ENCODE data around the gene BLVRB. TPM values are rescaled to one million over a fixed set of nuclear protein-coding genes. Genes with fewer than 3 reads are reported as not detected.
A peak's percentile ranks its signal among the peaks of the same experiment; 100 is the strongest.

The BLVRB gene
- total RNA-seq, 1 experiment from 2014 or later, result 113 TPM

DNA sequence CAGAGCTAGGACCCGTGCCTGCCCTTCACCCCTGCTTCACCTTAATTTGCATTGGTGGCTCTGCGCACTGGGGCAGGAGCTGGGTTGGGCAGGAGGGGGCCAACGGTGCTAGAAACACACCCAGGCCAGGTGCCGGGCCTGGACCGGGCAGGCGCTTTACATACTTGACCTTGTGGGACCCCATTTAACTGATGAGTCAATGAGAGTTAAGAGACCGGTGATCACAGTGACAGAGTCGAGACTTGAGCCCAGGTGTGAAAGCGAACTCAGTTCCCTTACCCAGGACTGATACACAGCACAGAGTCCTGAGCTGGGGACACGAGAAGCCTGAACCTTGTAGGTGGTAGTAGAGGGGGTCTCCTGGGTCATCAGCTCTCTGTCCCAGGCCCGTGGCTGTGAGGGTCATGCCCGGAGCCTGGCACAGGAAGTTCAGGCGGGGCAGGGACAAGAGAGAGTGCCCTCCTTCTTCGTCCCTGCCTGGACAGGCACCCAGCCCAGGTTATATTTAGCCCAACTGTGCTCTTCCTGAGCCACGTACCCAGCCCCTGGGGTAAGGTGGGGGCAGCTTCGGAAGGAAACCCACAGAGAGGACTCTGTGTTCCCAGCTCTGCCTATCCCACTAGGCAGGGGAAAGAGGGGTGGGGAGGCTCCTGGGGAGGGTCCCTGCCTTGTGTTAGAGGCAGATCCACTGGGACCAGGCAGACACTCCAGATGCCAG is 54.3 kb downstream of the BLVRB start:
- no peaks in the 10 kb centered on the region for H3K9me2 ChIP-seq (ENCODE audit: insufficient read depth)
- no peaks in the 10 kb centered on the region for H3K36me3 ChIP-seq (ENCODE audit: control insufficient read depth in 1 of 2, insufficient read depth in 2 of 2, low read length in 2 of 2)
- H3K4me1 ChIP-seq (ENCODE audit: control insufficient read depth in 1 of 2, insufficient read depth in 2 of 2, low read length in 2 of 2), result peaks cover 26 to 54% of the 10 kb centered on the region in 2 experiments
- H3K27me3 ChIP-seq (ENCODE audit: insufficient read depth, low read length), result no peaks in the 10 kb centered on the region
- ChIA-PET POLR2A (interaction anchor here (4.8 kb wide), 1 partner anchor 9 kb away, joined by 14 read pairs; no protein-coding TSS in a partner anchor), CTCF (interaction anchor here (0.8 to 1.2 kb wide), 2 partner anchors 15 to 54 kb away, joined by 3 read pairs; partner anchors contain the start of genes BLVRB and SERTAD1), RAD21 (ENCODE audit: low non-redundant PET in 1 of 2, low total read pairs in 2 of 2, uncharacterized antibody in 2 of 2, unreplicated experiment in 2 of 2) (interaction anchor here in 1 of 2 experiments (1.1 kb wide), 1 partner anchor 9 kb away, joined by 3 read pairs; no protein-coding TSS in a partner anchor)
- peak overlapping the region; percentile 9 to 45; a peak in 2 of 4 replicates for H3K4me3 ChIP-seq (replicated peaks in 1 of 2; ENCODE audit: low read depth in 1 of 2, low read length in 2 of 2)
- DNase-seq (ENCODE audit: low read depth, low spot score) (no peak), ATAC-seq (peak; percentile 70)
- no peak for TF ChIP-seq CBX3 (IDR thresholded peaks at IDR 0.05; ENCODE audit: low read depth)
- TF ChIP-seq, protein P1, sequence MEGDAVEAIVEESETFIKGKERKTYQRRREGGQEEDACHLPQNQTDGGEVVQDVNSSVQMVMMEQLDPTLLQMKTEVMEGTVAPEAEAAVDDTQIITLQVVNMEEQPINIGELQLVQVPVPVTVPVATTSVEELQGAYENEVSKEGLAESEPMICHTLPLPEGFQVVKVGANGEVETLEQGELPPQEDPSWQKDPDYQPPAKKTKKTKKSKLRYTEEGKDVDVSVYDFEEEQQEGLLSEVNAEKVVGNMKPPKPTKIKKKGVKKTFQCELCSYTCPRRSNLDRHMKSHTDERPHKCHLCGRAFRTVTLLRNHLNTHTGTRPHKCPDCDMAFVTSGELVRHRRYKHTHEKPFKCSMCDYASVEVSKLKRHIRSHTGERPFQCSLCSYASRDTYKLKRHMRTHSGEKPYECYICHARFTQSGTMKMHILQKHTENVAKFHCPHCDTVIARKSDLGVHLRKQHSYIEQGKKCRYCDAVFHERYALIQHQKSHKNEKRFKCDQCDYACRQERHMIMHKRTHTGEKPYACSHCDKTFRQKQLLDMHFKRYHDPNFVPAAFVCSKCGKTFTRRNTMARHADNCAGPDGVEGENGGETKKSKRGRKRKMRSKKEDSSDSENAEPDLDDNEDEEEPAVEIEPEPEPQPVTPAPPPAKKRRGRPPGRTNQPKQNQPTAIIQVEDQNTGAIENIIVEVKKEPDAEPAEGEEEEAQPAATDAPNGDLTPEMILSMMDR (IDR thresholded peaks at IDR 0.05 in 2 of 3, conservative IDR thresholded peaks at IDR 0.05 in 1 of 3; ENCODE audit: borderline replicate concordance in 1 of 3, insufficient read depth in 1 of 3, low read depth in 2 of 3, low read length in 2 of 3), result no peak
- TF ChIP-seq, protein P2, sequence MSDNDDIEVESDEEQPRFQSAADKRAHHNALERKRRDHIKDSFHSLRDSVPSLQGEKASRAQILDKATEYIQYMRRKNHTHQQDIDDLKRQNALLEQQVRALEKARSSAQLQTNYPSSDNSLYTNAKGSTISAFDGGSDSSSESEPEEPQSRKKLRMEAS (IDR thresholded peaks at IDR 0.05), result peak; percentile 27; the same call in 1 of the 2 replicates
- no peak for TF ChIP-seq CEBPB (IDR thresholded peaks at IDR 0.05; ENCODE audit: low read depth)
- no peak for TF ChIP-seq SRF (IDR thresholded peaks at IDR 0.05; ENCODE audit: low read depth)
- TF ChIP-seq SP1 (IDR thresholded peaks at IDR 0.05; ENCODE audit: low read depth), result peak; percentile 60
- TF ChIP-seq TCF7L2 (IDR thresholded peaks at IDR 0.05; ENCODE audit: borderline replicate concordance, extremely low read depth, insufficient read depth, insufficient read length), result no peak
- TF ChIP-seq EZH2phosphoT487 (IDR thresholded peaks at IDR 0.05; ENCODE audit: borderline replicate concordance), result no peak
- TF ChIP-seq ZNF274 (IDR thresholded peaks at IDR 0.05; ENCODE audit: low read depth, low read length), result no peak
- TF ChIP-seq POLR2AphosphoS5 (IDR thresholded peaks at IDR 0.05; ENCODE audit: low read depth, low read length), result peak; percentile 46; the same call in 1 of the 2 replicates
- TF ChIP-seq ELF1 (IDR thresholded peaks at IDR 0.05; ENCODE audit: borderline replicate concordance, low read depth), result no peak
- no peak for TF ChIP-seq RAD21 (IDR thresholded peaks at IDR 0.05; ENCODE audit: low read depth)
- no peaks in the 10 kb centered on the region for H3K79me2 ChIP-seq (ENCODE audit: insufficient read depth, low read length)
- BruUV-seq (replicated peaks), result no TSS peak
- H3K27ac ChIP-seq (ENCODE audit: low read depth, low read length), result peak overlapping the region; percentile 43; the same call in 1 of the 2 replicates
- peak overlapping the region; percentile 87 for H3K4me2 ChIP-seq (ENCODE audit: low read length)
- peak overlapping the region; percentile 95 for H2AFZ ChIP-seq (ENCODE audit: low read depth, low read length, poor library complexity, severe bottlenecking)
- H4K20me1 ChIP-seq (ENCODE audit: insufficient read depth), result no peaks in the 10 kb centered on the region
- intact Hi-C loops (cut with micrococcal nuclease), result no loop called here
- peak overlapping the region; percentile 62 for H3K9ac ChIP-seq (ENCODE audit: low read length)
- H3K9me3 ChIP-seq (ENCODE audit: control insufficient read depth in 1 of 2, insufficient read depth in 1 of 2, low read depth in 1 of 2, low read length in 2 of 2), result no peaks in the 10 kb centered on the region
